Immature natural killer cell (primary cell): ENCODE results near the gene SPATS2. TPM values are rescaled to one million over a fixed set of nuclear protein-coding genes. Genes with fewer than 3 reads are reported as not detected.
"Not testable (repeated sequence)": the region's sequence is repeated elsewhere in the genome, so short reads cannot be mapped to it uniquely, and the experiment has no call there.

ENCODE experiments used
- DNase-seq, 3 donors: peaks; one replicate each; pipeline ENCODE4 v3.0.0; 2022; ENCODE audit warnings: mixed read lengths in 1 of 3
- H3K27ac Mint-ChIP-seq, 6 donors: one replicate each; pipeline ENCODE4 v1.8.0; 2020; ENCODE audit warnings: mixed read lengths in 6 of 6, mild to moderate bottlenecking in 5 of 6, inconsistent platforms in 4 of 6, moderate library complexity in 3 of 6
- H3K27me3 Mint-ChIP-seq, 3 donors: one replicate each; pipeline ENCODE4 v1.8.0; 2020 to 2021; ENCODE audit warnings: low read depth in 3 of 3, mild to moderate bottlenecking in 3 of 3, mixed read lengths in 3 of 3, moderate library complexity in 3 of 3, inconsistent platforms in 1 of 3
- H3K36me3 Mint-ChIP-seq, 3 donors: one replicate each; pipeline ENCODE4 v1.8.0; 2020; ENCODE audit warnings: mixed read lengths in 3 of 3, inconsistent platforms in 2 of 3, mild to moderate bottlenecking in 2 of 3
- H3K4me1 Mint-ChIP-seq, 2 donors: one replicate each; pipeline ENCODE4 v1.8.0; 2020; ENCODE audit warnings: inconsistent platforms in 2 of 2, mild to moderate bottlenecking in 2 of 2, mixed read lengths in 2 of 2, moderate library complexity in 1 of 2
- H3K4me3 Mint-ChIP-seq, 5 donors: one replicate each; pipeline ENCODE4 v1.8.0; 2020; ENCODE audit warnings: mild to moderate bottlenecking in 5 of 5, mixed read lengths in 5 of 5, inconsistent platforms in 3 of 5, moderate library complexity in 3 of 5
- H3K9me3 Mint-ChIP-seq, 6 donors: one replicate each; pipeline ENCODE4 v1.8.0; 2020; ENCODE audit warnings: mild to moderate bottlenecking in 6 of 6, mixed read lengths in 6 of 6, inconsistent platforms in 4 of 6, moderate library complexity in 3 of 6
- polyA plus RNA-seq, 3 donors: library from polyadenylated mRNA; unstranded; fragments of 300-500 nt; fragmentation: Illumina TruSeq; gene quantifications; one replicate each; pipeline ENCODE4 v1.2.3, GENCODE V29; 2021

Gene SPATS2
- polyA plus RNA-seq, 3 donors from 2014 or later, result 3.1 to 10.8 TPM; not detected in 1

- no peak for DNase-seq
- Mint-ChIP-seq H3K27me3 (peaks cover 0 to 10% (median 3%) of the 10 kb centered on the region in 3 donors), H3K9me3 (no peaks in the 10 kb centered on the region), H3K4me1 (peaks cover 25 to 42% of the 10 kb centered on the region in 2 donors), H3K4me3 (peak overlapping the region in 2 of 5 donors; percentile 15 to 43), H3K27ac (peak overlapping the region in 5 of 6 donors; percentile 13 to 77 (median 54)), H3K36me3 (no peaks in the 10 kb centered on the region)
Measured at GRCh38 chr12:49369411-49370145, 2.3 kb downstream of the SPATS2 start.

GRCh38 chr12:49370539-49370938 lies 3.3 kb downstream of the SPATS2 start:
- Mint-ChIP-seq H3K27me3 (peaks cover 0 to 10% (median 3%) of the 10 kb centered on the region in 3 donors), H3K9me3 (no peaks in the 10 kb centered on the region), H3K4me1 (peaks cover 23 to 39% of the 10 kb centered on the region in 2 donors), H3K36me3 (no peaks in the 10 kb centered on the region), H3K4me3 (no peak overlapping the region), H3K27ac (peak overlapping the region in 2 of 6 donors; percentile 46 to 69)
- no peak for DNase-seq

GRCh38 chr12:49375406-49375805 lies 8.1 kb downstream of the SPATS2 start:
- peak overlapping the region in 1 of 6 donors; percentile 30 for H3K27ac Mint-ChIP-seq
- H3K9me3 Mint-ChIP-seq, result no peaks in the 10 kb centered on the region
- peaks cover 0 to 3% (median 0%) of the 10 kb centered on the region in 3 donors for H3K27me3 Mint-ChIP-seq
- no peak for DNase-seq
- no peak overlapping the region for H3K4me3 Mint-ChIP-seq
- H3K36me3 Mint-ChIP-seq, result peaks cover 0 to 4% (median 0%) of the 10 kb centered on the region in 3 donors
- peaks cover 3 to 4% of the 10 kb centered on the region in 2 donors for H3K4me1 Mint-ChIP-seq

DNA sequence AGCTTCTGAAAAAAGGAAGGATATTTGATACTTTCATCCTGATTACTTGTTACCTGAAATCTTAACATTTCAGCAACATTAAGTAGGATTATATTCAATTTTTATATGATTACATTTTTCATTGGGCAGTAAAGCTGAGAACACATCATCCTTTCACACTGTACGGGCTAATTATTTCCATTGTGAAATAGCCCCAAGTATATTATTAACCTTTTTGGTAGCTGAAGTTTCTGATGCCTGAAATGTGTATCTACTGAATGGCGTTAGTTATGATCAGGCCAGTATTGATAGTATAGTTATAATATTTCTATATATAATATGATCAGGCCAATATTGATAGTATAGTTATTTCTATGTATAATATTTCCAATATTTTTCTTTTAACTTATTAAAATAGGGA lies 10.1 kb downstream of the SPATS2 start:
- Mint-ChIP-seq H3K36me3 (peaks cover 0 to 4% (median 0%) of the 10 kb centered on the region in 3 donors), H3K27me3 (peaks cover 0 to 3% (median 0%) of the 10 kb centered on the region in 3 donors), H3K9me3 (no peaks in the 10 kb centered on the region), H3K27ac (no peak overlapping the region), H3K4me1 (peaks cover 0 to 3% of the 10 kb centered on the region in 2 donors), H3K4me3 (no peak overlapping the region)
- DNase-seq, result no peak

DNA sequence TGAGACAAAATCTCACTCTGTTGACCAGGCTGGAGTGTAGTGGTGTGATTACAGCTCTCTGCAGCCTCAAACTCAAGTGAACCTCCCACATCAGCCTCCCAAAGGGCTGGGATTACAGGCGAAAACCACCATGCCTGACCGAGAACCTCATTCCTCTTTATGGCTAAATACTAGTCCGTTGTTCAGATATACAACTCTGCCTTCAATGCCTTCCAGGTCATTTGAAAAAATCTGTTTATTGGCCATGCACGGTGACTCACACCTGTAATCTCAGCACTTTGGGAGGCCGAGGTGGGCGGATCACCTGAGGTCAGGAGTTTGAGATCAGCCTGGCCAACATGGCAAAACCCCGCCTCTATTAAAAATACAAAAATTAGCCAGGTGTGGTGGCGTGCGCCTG lies 12.9 kb downstream of the SPATS2 start:
- not testable (repeated sequence) for H3K27ac Mint-ChIP-seq, H3K4me3 Mint-ChIP-seq, H3K4me1 Mint-ChIP-seq, H3K27me3 Mint-ChIP-seq, DNase-seq, H3K9me3 Mint-ChIP-seq, H3K36me3 Mint-ChIP-seq

DNA sequence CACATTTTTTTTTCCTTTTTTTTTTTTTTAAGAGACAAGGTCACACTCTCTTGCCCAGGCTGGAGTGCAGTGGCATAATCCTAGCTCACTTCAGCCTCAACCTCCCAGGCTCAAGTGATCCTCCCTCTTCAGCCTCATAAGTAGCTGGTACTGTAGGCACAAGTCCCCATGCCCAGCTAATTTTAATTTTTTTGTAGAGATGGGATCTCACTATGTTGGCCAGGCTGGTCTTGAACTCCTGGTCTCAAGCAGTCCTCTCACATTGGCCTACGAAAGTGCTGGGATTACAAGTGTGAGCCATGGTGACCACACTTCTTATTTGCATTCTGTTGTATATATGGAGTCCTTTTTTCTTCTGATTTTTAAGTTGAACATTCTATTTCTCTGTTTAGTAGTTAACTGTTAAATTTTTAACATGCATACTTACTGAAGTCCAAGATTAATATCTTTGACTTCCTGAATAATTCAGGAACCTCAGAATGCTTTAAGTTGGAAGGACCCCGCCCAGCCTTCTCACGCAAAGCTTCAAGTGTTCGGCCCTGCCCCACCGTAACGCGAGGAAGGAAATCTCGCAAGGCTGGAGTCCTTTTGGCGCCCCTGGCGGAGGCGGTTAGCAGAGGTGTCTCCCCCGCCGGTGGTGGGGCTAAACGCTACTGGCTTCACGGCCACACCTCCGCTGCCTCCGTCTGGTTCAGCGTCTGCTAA lies 21.6 kb downstream of the SPATS2 start:
- peak; percentile 47 to 54 (median 52) for DNase-seq
- peak overlapping the region in 1 of 6 donors; percentile 64 for H3K27ac Mint-ChIP-seq
- H3K4me1 Mint-ChIP-seq, result peaks cover 5 to 8% of the 10 kb centered on the region in 2 donors
- peak overlapping the region; percentile 20 to 55 (median 53) for H3K4me3 Mint-ChIP-seq
- no peaks in the 10 kb centered on the region for H3K9me3 Mint-ChIP-seq
- peaks cover 0 to 6% (median 0%) of the 10 kb centered on the region in 3 donors for H3K36me3 Mint-ChIP-seq
- peaks cover 2 to 5% (median 2%) of the 10 kb centered on the region in 3 donors for H3K27me3 Mint-ChIP-seq

GRCh38 chr12:49389387-49389703 lies 22.1 kb downstream of the SPATS2 start:
- peaks cover 2 to 3% (median 2%) of the 10 kb centered on the region in 3 donors for H3K27me3 Mint-ChIP-seq
- no peak for DNase-seq
- peak overlapping the region; percentile 20 to 55 (median 53) for H3K4me3 Mint-ChIP-seq
- H3K36me3 Mint-ChIP-seq, result peaks cover 0 to 6% (median 0%) of the 10 kb centered on the region in 3 donors
- no peaks in the 10 kb centered on the region for H3K9me3 Mint-ChIP-seq
- peak overlapping the region in 1 of 6 donors; percentile 64 for H3K27ac Mint-ChIP-seq
- H3K4me1 Mint-ChIP-seq, result peaks cover 5 to 8% of the 10 kb centered on the region in 2 donors

GRCh38 chr12:49397000-49397399 lies 29.7 kb downstream of the SPATS2 start:
- H3K36me3 Mint-ChIP-seq, result no peaks in the 10 kb centered on the region
- H3K27me3 Mint-ChIP-seq, result peaks cover 0 to 2% (median 0%) of the 10 kb centered on the region in 3 donors
- no peak for DNase-seq
- H3K27ac Mint-ChIP-seq, result no peak overlapping the region
- no peaks in the 10 kb centered on the region for H3K9me3 Mint-ChIP-seq
- H3K4me3 Mint-ChIP-seq, result no peak overlapping the region
- no peaks in the 10 kb centered on the region for H3K4me1 Mint-ChIP-seq

DNA sequence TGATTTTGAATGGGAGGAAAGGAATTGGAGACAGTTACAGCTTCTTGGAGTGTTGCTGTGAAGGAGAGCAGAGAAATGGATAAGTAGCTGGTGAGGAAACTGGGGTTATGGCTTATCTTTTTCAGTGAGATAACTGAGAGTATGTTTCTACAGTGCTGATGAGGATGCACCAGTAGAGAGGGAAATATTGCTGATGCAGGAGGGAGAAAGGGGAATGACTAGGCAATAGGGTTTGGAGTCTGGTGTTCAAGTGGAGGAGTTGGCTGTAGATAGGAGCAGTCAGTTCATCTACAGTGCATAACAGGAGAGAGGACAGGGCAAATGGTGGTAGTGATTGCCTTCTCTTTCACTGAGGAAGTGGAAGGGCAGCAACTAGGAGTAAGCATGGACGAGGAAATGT lies 33.0 kb downstream of the SPATS2 start:
- H3K27ac Mint-ChIP-seq, result peak overlapping the region in 1 of 6 donors; percentile 25
- H3K4me3 Mint-ChIP-seq, result no peak overlapping the region
- peaks cover 0 to 2% (median 1%) of the 10 kb centered on the region in 3 donors for H3K27me3 Mint-ChIP-seq
- H3K4me1 Mint-ChIP-seq, result peaks cover 0 to 2% of the 10 kb centered on the region in 2 donors
- H3K36me3 Mint-ChIP-seq, result no peaks in the 10 kb centered on the region
- no peak for DNase-seq
- H3K9me3 Mint-ChIP-seq, result no peaks in the 10 kb centered on the region

DNA sequence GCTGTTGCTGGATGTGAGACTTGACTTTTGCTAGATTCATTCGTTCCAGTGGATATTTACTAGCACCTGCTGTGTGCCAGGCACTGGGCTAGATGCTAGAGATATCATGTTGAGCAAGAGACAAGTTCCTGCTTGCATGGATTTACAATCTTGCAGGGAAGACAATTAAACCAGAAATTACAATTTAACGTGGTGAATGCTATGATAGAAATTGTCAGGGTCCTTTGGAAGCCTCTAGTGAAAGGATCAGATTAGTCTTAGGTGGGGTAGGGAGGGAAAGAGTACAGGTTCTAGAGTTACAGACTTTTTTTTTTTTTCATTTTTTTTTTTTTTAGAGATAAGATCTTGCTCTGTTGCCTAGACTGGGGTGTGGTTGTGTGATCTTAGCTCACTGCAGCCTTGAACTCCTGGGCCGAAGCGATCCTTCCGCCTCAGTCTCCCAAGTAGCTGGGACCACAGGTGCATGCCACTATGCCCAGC lies 36.7 kb downstream of the SPATS2 start:
- Mint-ChIP-seq H3K4me3 (no peak overlapping the region), H3K36me3 (no peaks in the 10 kb centered on the region), H3K27ac (no peak overlapping the region), H3K4me1 (peaks cover 0 to 2% of the 10 kb centered on the region in 2 donors), H3K27me3 (peaks cover 0 to 1% (median 0%) of the 10 kb centered on the region in 3 donors), H3K9me3 (no peaks in the 10 kb centered on the region)
- DNase-seq, result no peak

DNA sequence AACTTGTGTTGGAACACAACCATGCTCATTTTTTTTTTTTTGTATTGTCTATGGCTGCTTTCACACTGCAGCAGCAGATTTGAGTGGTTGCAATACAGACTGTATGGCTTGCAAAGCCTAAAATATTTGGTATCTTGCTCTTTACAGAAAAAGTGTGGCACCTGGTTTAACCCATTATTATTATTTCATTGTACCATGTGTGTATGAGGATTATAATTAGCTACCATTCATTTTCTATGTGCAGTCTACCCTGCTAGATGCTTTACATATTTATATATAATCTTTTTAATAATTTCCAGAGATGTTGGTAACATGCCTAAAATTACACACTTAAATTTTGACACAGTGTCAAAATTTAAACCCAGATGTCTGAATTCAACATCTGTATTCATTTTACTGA lies 37.7 kb downstream of the SPATS2 start:
- Mint-ChIP-seq H3K27ac (no peak overlapping the region), H3K4me3 (no peak overlapping the region), H3K36me3 (peaks cover 0 to 4% (median 0%) of the 10 kb centered on the region in 3 donors), H3K27me3 (peaks cover 0 to 1% (median 0%) of the 10 kb centered on the region in 3 donors), H3K4me1 (peaks cover 0 to 2% of the 10 kb centered on the region in 2 donors), H3K9me3 (no peaks in the 10 kb centered on the region)
- DNase-seq, result no peak

GRCh38 chr12:49410818-49411217 lies 43.6 kb downstream of the SPATS2 start:
- Mint-ChIP-seq H3K27ac (peak overlapping the region in 1 of 6 donors; percentile 51), H3K9me3 (no peaks in the 10 kb centered on the region), H3K4me1 (peaks cover 4 to 7% of the 10 kb centered on the region in 2 donors), H3K36me3 (peaks cover 0 to 4% (median 3%) of the 10 kb centered on the region in 3 donors), H3K4me3 (no peak overlapping the region), H3K27me3 (no peaks in the 10 kb centered on the region)
- DNase-seq, result no peak

DNA sequence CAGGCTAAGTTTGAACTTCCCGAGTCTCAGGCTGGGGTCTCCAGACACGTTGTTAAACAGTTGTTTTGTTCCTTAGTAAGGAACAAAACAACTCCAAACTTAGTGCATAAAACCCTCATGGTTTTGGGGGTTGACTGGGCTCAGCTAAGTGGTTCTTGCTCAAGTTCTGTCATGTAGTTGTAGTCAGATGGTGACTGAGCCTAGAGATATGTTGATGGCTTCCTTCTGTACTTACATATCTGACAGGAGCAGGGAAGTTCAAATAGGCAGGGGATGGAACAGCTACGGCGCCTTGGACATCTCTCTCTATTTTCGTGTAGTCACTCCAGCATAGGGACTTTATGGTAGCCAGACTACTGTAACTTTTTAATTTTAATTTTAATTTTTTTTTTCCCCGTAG lies 45.7 kb downstream of the SPATS2 start:
- no peaks in the 10 kb centered on the region for H3K27me3 Mint-ChIP-seq
- no peak for DNase-seq
- H3K27ac Mint-ChIP-seq, result no peak overlapping the region
- peaks cover 0 to 4% (median 3%) of the 10 kb centered on the region in 3 donors for H3K36me3 Mint-ChIP-seq
- H3K9me3 Mint-ChIP-seq, result no peaks in the 10 kb centered on the region
- no peak overlapping the region for H3K4me3 Mint-ChIP-seq
- H3K4me1 Mint-ChIP-seq, result peaks cover 7 to 10% of the 10 kb centered on the region in 2 donors

- H3K4me3 Mint-ChIP-seq, result no peak overlapping the region
- H3K4me1 Mint-ChIP-seq, result peaks cover 7 to 10% of the 10 kb centered on the region in 2 donors
- no peaks in the 10 kb centered on the region for H3K9me3 Mint-ChIP-seq
- DNase-seq, result no peak
- H3K27me3 Mint-ChIP-seq, result no peaks in the 10 kb centered on the region
- no peak overlapping the region for H3K27ac Mint-ChIP-seq
- peaks cover 0 to 4% (median 3%) of the 10 kb centered on the region in 3 donors for H3K36me3 Mint-ChIP-seq
Measured at GRCh38 chr12:49413796-49414195, 46.5 kb downstream of the SPATS2 start.
